Breast epithelium (tissue), 3 donors: ENCODE results near the gene VSIG10L2.

ENCODE experiments used
- POLR2A ChIP-seq: fragments of 450-650 bp; IDR thresholded peaks from one replicate; pipeline ENCODE4 v1.6.1; 2016; ENCODE audit warnings: antibody characterized with exemption, mild to moderate bottlenecking, moderate library complexity
- POLR2AphosphoS5 ChIP-seq, 3 donors: sonication (generic); formaldehyde crosslinking; IDR thresholded peaks; one replicate each; pipeline ENCODE4 v1.6.1; 2017; ENCODE audit warnings: antibody characterized with exemption in 3 of 3
- TF ChIP-seq, protein P1 (sequence below), 3 donors: fragments of 450-650 bp; IDR thresholded peaks; one replicate each; pipeline ENCODE4 v1.5.1; 2016 to 2017; ENCODE audit warnings: antibody characterized with exemption in 3 of 3, mild to moderate bottlenecking in 3 of 3, moderate library complexity in 3 of 3

- TF ChIP-seq, protein P1, sequence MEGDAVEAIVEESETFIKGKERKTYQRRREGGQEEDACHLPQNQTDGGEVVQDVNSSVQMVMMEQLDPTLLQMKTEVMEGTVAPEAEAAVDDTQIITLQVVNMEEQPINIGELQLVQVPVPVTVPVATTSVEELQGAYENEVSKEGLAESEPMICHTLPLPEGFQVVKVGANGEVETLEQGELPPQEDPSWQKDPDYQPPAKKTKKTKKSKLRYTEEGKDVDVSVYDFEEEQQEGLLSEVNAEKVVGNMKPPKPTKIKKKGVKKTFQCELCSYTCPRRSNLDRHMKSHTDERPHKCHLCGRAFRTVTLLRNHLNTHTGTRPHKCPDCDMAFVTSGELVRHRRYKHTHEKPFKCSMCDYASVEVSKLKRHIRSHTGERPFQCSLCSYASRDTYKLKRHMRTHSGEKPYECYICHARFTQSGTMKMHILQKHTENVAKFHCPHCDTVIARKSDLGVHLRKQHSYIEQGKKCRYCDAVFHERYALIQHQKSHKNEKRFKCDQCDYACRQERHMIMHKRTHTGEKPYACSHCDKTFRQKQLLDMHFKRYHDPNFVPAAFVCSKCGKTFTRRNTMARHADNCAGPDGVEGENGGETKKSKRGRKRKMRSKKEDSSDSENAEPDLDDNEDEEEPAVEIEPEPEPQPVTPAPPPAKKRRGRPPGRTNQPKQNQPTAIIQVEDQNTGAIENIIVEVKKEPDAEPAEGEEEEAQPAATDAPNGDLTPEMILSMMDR (IDR thresholded peaks at IDR 0.05): no peak
- TF ChIP-seq POLR2A (no peak), POLR2AphosphoS5 (IDR thresholded peaks at IDR 0.05) (no peak)
Observed at GRCh38 chr11:125957618-125958332, 11.9 kb downstream of the VSIG10L2 start.
